Measurements from ENCODE around the gene STAB2.

The STAB2 gene

DNA sequence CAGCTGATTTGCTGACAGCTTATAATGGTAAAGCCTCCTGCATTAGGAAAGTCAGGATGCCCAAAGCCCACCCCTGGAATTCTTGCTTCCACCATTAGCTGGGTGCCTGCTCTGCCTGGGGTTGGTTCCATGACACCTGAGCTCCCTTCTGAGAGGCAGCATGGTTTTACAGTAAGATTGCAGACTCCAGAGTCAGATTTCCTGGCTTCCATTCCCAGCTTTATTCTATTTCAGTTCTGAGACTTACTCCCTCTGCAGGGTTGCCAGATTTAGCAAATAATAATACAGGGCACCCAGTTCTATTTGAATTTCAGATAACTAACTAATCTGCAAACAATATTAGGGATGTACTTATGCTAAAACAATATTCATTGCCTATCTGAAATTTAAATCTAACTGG lies 12.2 kb downstream of the STAB2 start:
- no peak for TF ChIP-seq JUND (IDR thresholded peaks at IDR 0.05; ENCODE audit: low read depth)
- in situ Hi-C loops (cut with HindIII; ENCODE audit: low pct_unique_long_range_greater_than_20kb, low sequenced_read_pairs), result no loop called here
- DNase-seq (ENCODE audit: low read depth in 1 of 2, low spot score in 1 of 2), result no peak

DNA sequence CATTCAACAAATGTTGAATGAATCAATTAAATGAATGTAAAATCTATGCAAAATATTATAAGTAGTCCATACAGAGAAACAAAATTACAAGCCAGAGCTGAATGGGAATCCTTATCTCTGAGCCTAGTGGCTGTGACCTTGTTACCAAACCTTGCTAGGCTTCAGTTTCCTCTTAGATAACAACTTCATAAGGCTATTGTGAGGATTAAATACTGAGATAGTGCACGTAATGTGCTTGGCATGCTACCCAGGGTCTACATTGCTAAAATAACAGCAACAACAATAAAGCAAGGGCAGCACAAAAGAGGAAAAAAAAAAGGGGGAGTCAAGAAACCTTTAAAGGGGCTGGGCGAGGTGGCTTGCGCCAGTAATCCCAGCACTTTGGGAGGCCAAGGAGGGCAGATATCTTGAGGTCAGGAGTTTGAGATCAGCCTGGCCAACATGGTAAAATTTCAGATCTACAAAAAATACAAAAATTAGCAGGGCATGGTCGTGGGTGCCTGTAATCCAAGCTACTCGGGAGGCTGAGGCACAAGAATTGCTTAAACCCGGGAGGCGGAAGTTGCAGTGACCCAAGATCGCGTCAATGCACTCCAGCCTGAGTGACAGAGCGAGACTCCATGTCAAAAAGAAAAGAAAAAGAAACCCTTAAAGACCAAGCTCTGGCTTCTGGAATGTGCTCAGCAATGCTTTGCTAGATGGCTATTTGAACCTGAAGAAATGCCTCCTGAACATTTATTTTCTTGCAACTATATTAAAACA lies 14.1 kb downstream of the STAB2 start:
- TF ChIP-seq JUND (IDR thresholded peaks at IDR 0.05; ENCODE audit: low read depth), result no peak
- DNase-seq (ENCODE audit: low read depth in 1 of 2, low spot score in 1 of 2), result no peak
- in situ Hi-C loops (cut with HindIII; ENCODE audit: low pct_unique_long_range_greater_than_20kb, low sequenced_read_pairs), result no loop called here

DNA sequence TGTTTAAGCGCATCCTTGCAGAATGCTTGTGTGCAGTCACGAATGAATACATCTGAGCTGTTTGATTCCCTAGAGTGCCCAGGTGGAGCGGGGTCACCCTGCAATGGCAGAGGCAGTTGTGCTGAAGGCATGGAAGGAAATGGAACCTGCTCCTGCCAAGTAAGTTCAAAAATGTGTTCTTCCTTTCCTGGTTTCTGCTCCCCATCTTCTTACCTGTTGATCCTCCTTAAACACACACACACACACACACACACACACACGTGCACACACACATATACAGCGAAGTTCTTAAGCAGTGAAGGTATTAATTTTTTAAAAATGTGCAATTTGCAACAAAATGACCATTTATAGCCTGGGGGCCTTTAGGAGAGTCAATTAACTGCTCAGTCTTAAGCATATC lies 33.3 kb downstream of the STAB2 start:
- no peak for TF ChIP-seq JUND (IDR thresholded peaks at IDR 0.05; ENCODE audit: low read depth)
- in situ Hi-C loops (cut with HindIII; ENCODE audit: low pct_unique_long_range_greater_than_20kb, low sequenced_read_pairs), result no loop called here
- DNase-seq (ENCODE audit: low read depth in 1 of 2, low spot score in 1 of 2), result no peak

DNA sequence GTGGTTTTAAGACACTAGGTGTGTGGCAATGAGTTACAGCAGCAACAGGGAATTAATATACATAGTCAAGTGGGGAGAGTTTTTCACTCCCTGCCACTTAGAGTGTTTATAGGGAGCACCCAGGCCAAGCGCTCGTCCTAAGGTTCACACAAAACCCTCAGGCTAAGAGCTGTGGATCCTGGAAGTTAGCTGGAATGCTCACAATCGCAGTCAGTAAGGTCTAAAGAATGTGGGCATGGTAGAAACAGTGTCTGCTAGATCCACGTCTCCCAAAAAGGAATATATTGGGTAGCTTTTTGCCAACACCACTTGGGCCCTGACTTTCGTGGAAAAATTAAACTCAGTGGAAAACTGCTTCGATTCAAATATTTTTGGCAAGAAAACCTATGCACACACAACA lies 36.6 kb downstream of the STAB2 start:
- no peak for DNase-seq (ENCODE audit: low read depth in 1 of 2, low spot score in 1 of 2)
- in situ Hi-C loops (cut with HindIII; ENCODE audit: low pct_unique_long_range_greater_than_20kb, low sequenced_read_pairs), result no loop called here
- TF ChIP-seq JUND (IDR thresholded peaks at IDR 0.05; ENCODE audit: low read depth), result no peak

DNA sequence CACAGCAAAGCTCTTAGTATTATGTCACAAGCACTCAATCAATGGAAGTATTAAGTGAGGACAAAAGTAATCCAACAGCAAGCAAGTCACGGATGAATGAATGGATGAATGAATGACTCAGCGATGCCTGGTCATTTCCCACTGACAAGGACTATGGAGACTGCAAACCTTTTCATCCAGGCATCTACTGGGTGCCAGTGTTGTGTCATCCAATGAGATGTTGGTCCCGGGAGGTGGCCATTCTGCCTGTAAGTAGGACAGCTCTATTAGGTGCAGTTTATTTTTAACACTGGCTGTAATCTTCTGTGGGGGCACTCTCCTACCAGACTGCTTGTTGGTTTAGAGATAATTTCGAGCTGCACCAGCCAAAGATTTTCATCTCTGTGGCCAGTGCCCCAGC lies 39.4 kb downstream of the STAB2 start:
- peak; percentile 56 to 81 for DNase-seq (ENCODE audit: low read depth in 1 of 2, low spot score in 1 of 2)
- in situ Hi-C loops (cut with HindIII; ENCODE audit: low pct_unique_long_range_greater_than_20kb, low sequenced_read_pairs), result no loop called here
- TF ChIP-seq JUND (IDR thresholded peaks at IDR 0.05; ENCODE audit: low read depth), result no peak

DNA sequence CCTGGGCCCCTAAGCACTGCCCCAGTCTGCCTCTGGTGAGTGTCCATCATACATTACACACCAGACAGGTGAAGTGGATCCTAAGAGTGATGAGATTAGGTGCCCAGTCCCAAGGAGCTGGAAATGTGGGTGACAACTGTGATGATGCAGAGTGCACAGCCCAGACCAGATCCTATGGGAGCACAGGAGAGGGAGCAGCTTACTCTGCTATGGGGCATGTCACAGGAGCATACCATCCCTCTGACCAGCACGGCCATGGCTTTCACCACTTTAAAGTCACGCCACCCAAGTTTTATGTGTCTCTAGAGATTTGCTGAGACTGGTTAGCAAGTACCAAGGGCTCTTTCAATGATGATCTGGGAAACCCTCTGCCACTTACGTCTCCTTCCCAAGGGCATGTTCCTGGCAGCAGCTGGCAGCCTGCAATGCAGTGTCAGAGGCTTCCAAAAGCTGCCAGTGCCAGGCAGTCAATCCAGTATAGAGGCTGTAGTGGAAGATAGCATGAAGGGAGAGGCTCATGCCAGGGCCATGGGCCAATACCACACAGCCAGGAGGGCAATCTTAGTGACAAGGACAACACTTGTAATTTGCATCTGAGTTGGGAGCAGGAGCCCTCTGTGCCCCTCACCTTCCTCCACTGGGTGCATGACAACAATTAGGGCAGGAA lies 40.2 kb downstream of the STAB2 start:
- DNase-seq (ENCODE audit: low read depth in 1 of 2, low spot score in 1 of 2), result no peak
- no peak for TF ChIP-seq JUND (IDR thresholded peaks at IDR 0.05; ENCODE audit: low read depth)
- in situ Hi-C loops (cut with HindIII; ENCODE audit: low pct_unique_long_range_greater_than_20kb, low sequenced_read_pairs), result no loop called here

DNA sequence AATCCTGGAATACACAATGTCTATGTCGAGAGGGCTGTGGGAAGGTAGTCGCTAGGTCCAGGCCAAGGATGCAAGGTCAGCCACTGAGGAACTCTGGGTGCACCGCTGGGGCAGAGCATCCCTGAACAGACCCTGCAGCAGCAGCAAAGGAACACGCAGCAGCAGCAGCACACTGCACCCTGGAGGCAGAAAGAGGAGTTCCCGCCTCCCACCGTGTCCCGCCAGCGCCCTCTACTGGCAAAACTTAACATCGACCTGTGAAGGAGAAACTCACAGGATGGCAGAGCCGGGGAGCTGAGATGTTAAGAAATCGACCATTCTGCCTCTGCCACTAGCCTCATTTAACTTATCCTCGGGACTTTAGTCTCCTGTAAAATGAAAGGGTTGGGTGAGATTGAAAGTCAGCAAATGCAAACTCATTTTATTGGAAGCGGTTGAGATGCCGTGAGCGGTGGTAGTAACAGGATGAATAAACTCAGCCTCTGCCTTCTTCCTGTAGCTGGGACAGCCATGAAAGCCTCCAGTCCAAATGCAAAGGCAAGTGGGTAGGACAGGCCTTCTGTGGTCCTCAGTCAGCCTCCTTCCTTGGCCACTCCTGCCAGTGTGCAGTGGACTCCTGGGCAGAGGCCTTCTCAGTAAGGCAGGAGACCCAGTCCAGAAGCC lies 45.6 kb downstream of the STAB2 start:
- peak; percentile 52 to 88 for DNase-seq (ENCODE audit: low read depth in 1 of 2, low spot score in 1 of 2)
- no peak for TF ChIP-seq JUND (IDR thresholded peaks at IDR 0.05; ENCODE audit: low read depth)
- in situ Hi-C loops (cut with HindIII; ENCODE audit: low pct_unique_long_range_greater_than_20kb, low sequenced_read_pairs), result no loop called here

DNA sequence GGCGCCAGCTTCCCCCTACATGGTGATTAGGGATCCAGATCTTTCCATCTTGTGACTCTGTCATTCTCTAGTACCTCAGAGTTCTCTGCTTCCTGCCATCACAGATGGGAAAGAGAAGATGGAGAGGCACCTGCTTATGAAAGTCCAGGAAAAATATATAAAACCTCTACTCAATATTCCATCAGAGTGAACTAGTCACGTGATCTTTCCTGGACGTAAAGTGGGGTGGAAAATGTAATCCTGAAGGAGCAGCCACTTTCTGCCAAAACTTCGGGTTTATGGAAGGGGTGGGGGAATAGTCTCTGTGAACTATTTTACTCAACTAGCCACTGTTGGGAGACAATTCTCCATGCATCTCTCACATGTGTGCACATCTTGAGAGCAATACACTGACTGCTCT lies 47.7 kb downstream of the STAB2 start:
- no peak for TF ChIP-seq JUND (IDR thresholded peaks at IDR 0.05; ENCODE audit: low read depth)
- in situ Hi-C loops (cut with HindIII; ENCODE audit: low pct_unique_long_range_greater_than_20kb, low sequenced_read_pairs), result no loop called here
- no peak for DNase-seq (ENCODE audit: low read depth in 1 of 2, low spot score in 1 of 2)

DNA sequence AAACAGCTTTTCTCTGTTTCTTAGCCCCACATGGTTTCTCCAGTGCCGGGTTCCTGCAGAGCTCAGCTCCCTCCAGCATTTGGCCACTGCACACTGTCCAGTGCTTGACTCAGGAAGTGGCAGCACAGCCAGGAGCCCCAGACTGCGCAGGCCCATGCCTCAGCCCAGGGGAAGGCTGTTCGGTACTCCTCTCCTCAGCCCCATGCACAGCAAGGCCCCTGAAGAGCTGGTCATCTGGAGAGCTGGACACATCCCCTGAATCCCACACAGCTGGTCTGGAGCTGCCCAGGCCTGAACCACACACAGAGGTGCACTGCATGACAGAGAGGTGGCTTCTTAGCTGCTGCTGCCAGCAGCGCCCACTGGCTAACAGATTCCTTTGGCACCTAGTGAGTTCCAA lies 48.3 kb downstream of the STAB2 start:
- in situ Hi-C loops (cut with HindIII; ENCODE audit: low pct_unique_long_range_greater_than_20kb, low sequenced_read_pairs), result no loop called here
- TF ChIP-seq JUND (IDR thresholded peaks at IDR 0.05; ENCODE audit: low read depth), result no peak
- DNase-seq (ENCODE audit: low read depth in 1 of 2, low spot score in 1 of 2), result no peak

DNA sequence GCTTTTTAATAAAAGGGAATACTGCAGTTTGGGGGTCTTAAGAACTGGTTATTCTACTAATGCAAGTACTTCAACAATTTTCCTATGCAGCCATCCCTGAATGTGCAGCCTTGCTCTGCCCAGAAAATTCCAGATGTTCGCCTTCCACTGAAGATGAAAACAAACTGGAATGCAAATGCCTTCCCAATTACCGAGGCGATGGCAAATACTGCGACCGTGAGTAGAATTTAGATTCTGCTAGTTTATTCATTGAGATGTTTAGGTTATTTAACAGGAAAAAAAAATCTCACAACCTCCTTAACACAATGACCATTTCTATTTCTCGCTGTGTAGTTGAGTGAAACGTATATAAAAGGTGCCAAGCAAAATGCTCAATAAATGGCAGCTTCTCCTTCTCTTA lies 49.9 kb downstream of the STAB2 start:
- in situ Hi-C loops (cut with HindIII; ENCODE audit: low pct_unique_long_range_greater_than_20kb, low sequenced_read_pairs), result no loop called here
- no peak for TF ChIP-seq JUND (IDR thresholded peaks at IDR 0.05; ENCODE audit: low read depth)
- no peak for DNase-seq (ENCODE audit: low read depth in 1 of 2, low spot score in 1 of 2)

DNA sequence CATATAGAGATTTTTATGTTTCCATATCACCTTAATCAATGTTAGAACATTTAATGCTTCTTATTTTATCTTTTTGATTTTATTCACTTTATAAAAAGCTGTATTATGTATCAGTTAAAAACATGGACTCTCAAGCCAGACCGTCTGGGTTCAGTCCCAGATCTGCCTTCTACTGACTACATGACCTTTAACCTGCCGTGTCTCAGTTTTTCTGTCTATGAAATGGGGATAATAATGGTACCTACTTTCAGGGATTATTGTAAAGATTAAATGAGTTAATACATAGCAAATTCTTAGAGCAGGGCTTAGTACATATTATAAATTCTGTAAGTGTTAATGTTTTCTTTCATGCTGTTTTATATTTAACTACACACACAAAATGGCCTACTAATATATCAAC lies 50.4 kb downstream of the STAB2 start:
- in situ Hi-C loops (cut with HindIII; ENCODE audit: low pct_unique_long_range_greater_than_20kb, low sequenced_read_pairs), result no loop called here
- no peak for DNase-seq (ENCODE audit: low read depth in 1 of 2, low spot score in 1 of 2)
- TF ChIP-seq JUND (IDR thresholded peaks at IDR 0.05; ENCODE audit: low read depth), result no peak

DNA sequence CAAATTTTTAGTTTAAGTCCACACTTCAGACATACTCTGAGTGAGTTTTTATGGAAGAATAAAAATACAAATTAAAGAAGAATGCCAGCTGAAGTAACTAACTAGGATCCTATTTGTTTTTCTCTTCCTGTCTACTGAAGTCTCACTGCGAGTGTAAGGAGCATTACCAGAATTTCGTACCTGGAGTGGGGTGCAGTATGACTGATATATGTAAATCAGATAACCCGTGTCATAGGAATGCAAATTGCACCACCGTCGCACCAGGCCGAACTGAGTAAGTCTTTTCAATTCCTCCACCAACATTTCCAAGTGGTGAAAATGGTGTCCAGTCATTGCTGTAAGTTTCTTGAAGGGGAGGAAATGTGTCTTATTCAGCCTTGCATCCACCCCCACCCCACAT lies 52.9 kb downstream of the STAB2 start:
- in situ Hi-C loops (cut with HindIII; ENCODE audit: low pct_unique_long_range_greater_than_20kb, low sequenced_read_pairs), result no loop called here
- no peak for DNase-seq (ENCODE audit: low read depth in 1 of 2, low spot score in 1 of 2)
- TF ChIP-seq JUND (IDR thresholded peaks at IDR 0.05; ENCODE audit: low read depth), result no peak

DNA sequence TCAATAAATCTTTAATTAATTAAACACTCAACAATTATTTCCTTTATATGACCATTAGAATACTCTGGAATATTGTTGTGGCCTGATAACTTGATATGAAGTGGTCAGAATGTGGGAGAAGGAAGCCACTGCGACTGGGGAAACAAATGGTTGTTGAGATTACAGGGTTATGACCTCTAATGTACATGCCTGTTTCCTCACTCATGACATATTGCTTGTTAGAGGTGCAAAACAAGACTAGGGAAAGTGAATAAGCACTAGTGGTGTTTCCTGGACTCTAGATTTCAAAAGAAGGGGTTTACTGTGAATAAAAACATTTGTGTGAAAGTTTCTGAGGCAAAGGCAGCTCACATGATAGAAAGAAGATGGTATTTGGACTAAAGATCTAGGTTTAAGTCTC lies 53.3 kb downstream of the STAB2 start:
- no peak for DNase-seq (ENCODE audit: low read depth in 1 of 2, low spot score in 1 of 2)
- TF ChIP-seq JUND (IDR thresholded peaks at IDR 0.05; ENCODE audit: low read depth), result no peak
- in situ Hi-C loops (cut with HindIII; ENCODE audit: low pct_unique_long_range_greater_than_20kb, low sequenced_read_pairs), result no loop called here

Measured in T47D (cell line).